Esophagus squamous epithelium (tissue), 5 donors: Measurements from ENCODE around the gene CD276. TPM values are rescaled to one million over a fixed set of nuclear protein-coding genes. Genes with fewer than 3 reads are reported as not detected.

Experiments used
- DNase-seq: peaks from one replicate; lab custom pipeline; 2025; lab: John Stamatoyannopoulos, UW
- H3K27ac ChIP-seq, 4 donors: fragments of 200-600 bp; sonication (generic); one replicate each; pipeline ENCODE4 v1.5.1; 2016 to 2019; ENCODE audit warnings: mild to moderate bottlenecking in 1 of 4
- H3K27me3 ChIP-seq, 4 donors: fragments of 200-600 bp; sonication (generic); 1 replicate in 3 of 4; 2 replicates in 1 of 4; pipeline versions ENCODE4 v1.5.1 to v1.6.0; 2017 to 2021; ENCODE audit warnings: antibody characterized with exemption in 1 of 4
- H3K36me3 ChIP-seq, 3 donors: fragments of 200-600 bp; sonication (generic); one replicate each; pipeline ENCODE4 v1.5.1; 2016 to 2019
- H3K4me1 ChIP-seq, 3 donors: fragments of 200-600 bp; sonication (generic); one replicate each; pipeline ENCODE4 v1.5.1; 2017 to 2019
- H3K4me3 ChIP-seq, 4 donors: fragments of 200-600 bp; sonication (generic); 1 replicate in 3 of 4; 2 replicates in 1 of 4; pipeline ENCODE4 v1.5.1; 2016 to 2019; ENCODE audit warnings: mild to moderate bottlenecking in 2 of 4, moderate library complexity in 1 of 4
- H3K9me3 ChIP-seq, 3 donors: fragments of 200-600 bp; sonication (generic); one replicate each; pipeline ENCODE4 v1.5.1; 2016 to 2019
- POLR2A ChIP-seq, 4 donors: fragments of 450-650 bp; IDR thresholded peaks; one replicate each; pipeline ENCODE4 v1.6.1; 2017; ENCODE audit warnings: antibody characterized with exemption in 4 of 4, mild to moderate bottlenecking in 4 of 4, moderate library complexity in 3 of 4
- WGBS, 2 donors: methylation state at CpG; one replicate each; pipeline ENCODE4 v1.1.5; 2018; 5-methylcytosine and 5-hydroxymethylcytosine counted together
- intact Hi-C: fragments of 100-400 bp; cut with DNase I; formaldehyde crosslinking; loops from one replicate; pipeline ENCODE4 v1.15.0; 2022
- total RNA-seq, 4 donors: library from RNA; depleted of rRNA; stranded (reverse); fragments of >200 nt; gene quantifications; one replicate each; pipeline ENCODE4 v1.1.0, GENCODE V29; 2016
- TF ChIP-seq, protein P1 (sequence below), 6 experiments: fragments of 450-650 bp in 4 of 6; fragments of 200-600 bp in 2 of 6; sonication (generic) in 2 of 6; IDR thresholded peaks; one replicate each; pipeline ENCODE4 v1.5.1; 2016 to 2019; ENCODE audit warnings: antibody characterized with exemption in 6 of 6, mild to moderate bottlenecking in 4 of 6, moderate library complexity in 4 of 6
- donor health status: DM: yes; HTN: yes; CAD: no.

The CD276 gene
- total RNA-seq, 4 donors from 2014 or later, result 12.9 to 21.9 (median 19.1) TPM

- H3K4me1 ChIP-seq, result peaks cover 6 to 30% (median 14%) of the 10 kb centered on the region in 3 donors
- H3K27ac ChIP-seq, result no peak overlapping the region
- DNase-seq, result no peak
- no peaks in the 10 kb centered on the region for H3K9me3 ChIP-seq
- WGBS, 2 donors, result 89 to 96% methylated on average over 5 to 6 of the region's 6 CpGs
- TF ChIP-seq, protein P1, sequence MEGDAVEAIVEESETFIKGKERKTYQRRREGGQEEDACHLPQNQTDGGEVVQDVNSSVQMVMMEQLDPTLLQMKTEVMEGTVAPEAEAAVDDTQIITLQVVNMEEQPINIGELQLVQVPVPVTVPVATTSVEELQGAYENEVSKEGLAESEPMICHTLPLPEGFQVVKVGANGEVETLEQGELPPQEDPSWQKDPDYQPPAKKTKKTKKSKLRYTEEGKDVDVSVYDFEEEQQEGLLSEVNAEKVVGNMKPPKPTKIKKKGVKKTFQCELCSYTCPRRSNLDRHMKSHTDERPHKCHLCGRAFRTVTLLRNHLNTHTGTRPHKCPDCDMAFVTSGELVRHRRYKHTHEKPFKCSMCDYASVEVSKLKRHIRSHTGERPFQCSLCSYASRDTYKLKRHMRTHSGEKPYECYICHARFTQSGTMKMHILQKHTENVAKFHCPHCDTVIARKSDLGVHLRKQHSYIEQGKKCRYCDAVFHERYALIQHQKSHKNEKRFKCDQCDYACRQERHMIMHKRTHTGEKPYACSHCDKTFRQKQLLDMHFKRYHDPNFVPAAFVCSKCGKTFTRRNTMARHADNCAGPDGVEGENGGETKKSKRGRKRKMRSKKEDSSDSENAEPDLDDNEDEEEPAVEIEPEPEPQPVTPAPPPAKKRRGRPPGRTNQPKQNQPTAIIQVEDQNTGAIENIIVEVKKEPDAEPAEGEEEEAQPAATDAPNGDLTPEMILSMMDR (IDR thresholded peaks at IDR 0.05), result no peak
- no peak for TF ChIP-seq POLR2A (IDR thresholded peaks at IDR 0.05)
- H3K4me3 ChIP-seq, result no peak overlapping the region
- peaks cover 0 to 87% (median 0%) of the 10 kb centered on the region in 4 donors for H3K27me3 ChIP-seq
- intact Hi-C loops, result no loop called here
- no peaks in the 10 kb centered on the region for H3K36me3 ChIP-seq
These were observed 4.2 kb upstream of the CD276 start for GRCh38 chr15:73679964-73680363.

DNA sequence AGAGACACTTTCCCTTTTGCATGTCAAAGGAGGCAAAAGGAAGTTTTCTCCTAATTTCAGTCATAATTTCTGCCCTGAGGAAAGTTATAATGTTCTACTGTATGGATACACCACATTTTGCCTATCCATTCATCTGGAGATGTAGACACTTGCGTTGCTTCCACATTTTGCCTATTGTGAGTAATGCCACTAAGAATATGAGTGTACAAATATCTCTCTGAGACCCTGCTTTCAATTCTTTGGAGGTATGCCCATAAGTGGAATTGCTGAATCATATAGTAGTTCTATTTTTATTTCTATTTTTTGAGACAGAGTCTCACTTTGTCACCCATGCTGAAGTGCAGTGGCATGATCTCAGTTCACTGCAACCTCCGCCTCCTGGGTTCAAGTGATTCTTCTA, 3.6 kb upstream of the CD276 start:
- peaks cover 7 to 36% (median 20%) of the 10 kb centered on the region in 3 donors for H3K4me1 ChIP-seq
- no peaks in the 10 kb centered on the region for H3K36me3 ChIP-seq
- peaks cover 0 to 90% (median 0%) of the 10 kb centered on the region in 4 donors for H3K27me3 ChIP-seq
- no peaks in the 10 kb centered on the region for H3K9me3 ChIP-seq
- 81 to 86% methylated on average over 2 of the region's 2 CpGs for WGBS, 2 donors
- intact Hi-C loops, result no loop called here
- H3K4me3 ChIP-seq, result no peak overlapping the region
- no peak overlapping the region for H3K27ac ChIP-seq
- no peak for DNase-seq
- no peak for TF ChIP-seq POLR2A (IDR thresholded peaks at IDR 0.05)
- TF ChIP-seq, protein P1 (IDR thresholded peaks at IDR 0.05), result no peak

DNA sequence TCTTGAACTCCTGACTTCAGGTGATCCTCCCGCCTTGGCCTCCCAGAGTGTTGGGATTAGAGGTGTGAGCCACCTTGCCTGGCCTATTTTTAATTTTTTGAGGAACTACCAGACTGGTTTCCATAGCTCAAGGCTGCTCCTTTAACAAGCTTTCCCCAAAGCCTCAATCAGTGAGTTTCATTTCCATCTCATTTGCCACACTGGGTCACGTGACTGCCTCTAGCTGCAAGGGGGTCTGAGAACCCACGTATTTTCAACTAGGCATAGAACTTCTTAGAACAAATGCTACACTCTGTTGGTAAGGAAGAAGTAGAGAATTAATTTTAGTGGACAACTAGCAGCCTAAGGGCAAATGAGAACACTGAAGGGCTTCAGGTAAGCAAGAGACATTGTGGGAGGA, 3.1 kb upstream of the CD276 start:
- no peak overlapping the region for H3K27ac ChIP-seq
- H3K4me3 ChIP-seq, result no peak overlapping the region
- intact Hi-C loops, result no loop called here
- no peaks in the 10 kb centered on the region for H3K9me3 ChIP-seq
- TF ChIP-seq POLR2A (IDR thresholded peaks at IDR 0.05), result no peak
- TF ChIP-seq, protein P1 (IDR thresholded peaks at IDR 0.05), result no peak
- DNase-seq, result no peak
- peaks cover 0 to 96% (median 0%) of the 10 kb centered on the region in 4 donors for H3K27me3 ChIP-seq
- peaks cover 12 to 41% (median 21%) of the 10 kb centered on the region in 3 donors for H3K4me1 ChIP-seq
- no peaks in the 10 kb centered on the region for H3K36me3 ChIP-seq
- 58 to 80% methylated on average over 3 of the region's 3 CpGs for WGBS, 2 donors

GRCh38 chr15:73681856-73682599, 2.2 kb upstream of the CD276 start:
- Histone ChIP-seq H3K27ac (no peak overlapping the region), H3K9me3 (no peaks in the 10 kb centered on the region), H3K4me1 (peaks cover 22 to 51% (median 30%) of the 10 kb centered on the region in 3 donors), H3K27me3 (peaks cover 0 to 96% (median 0%) of the 10 kb centered on the region in 4 donors), H3K36me3 (no peaks in the 10 kb centered on the region), H3K4me3 (no peak overlapping the region)
- TF ChIP-seq, protein P1 (IDR thresholded peaks at IDR 0.05), result no peak
- TF ChIP-seq POLR2A (IDR thresholded peaks at IDR 0.05), result no peak
- DNase-seq, result no peak
- intact Hi-C loops, result no loop called here
- WGBS, 2 donors, result 78 to 86% methylated on average over 2 to 3 of the region's 3 CpGs

- Histone ChIP-seq H3K4me3 (no peak overlapping the region), H3K4me1 (peaks cover 25 to 52% (median 32%) of the 10 kb centered on the region in 3 donors), H3K27ac (no peak overlapping the region), H3K36me3 (no peaks in the 10 kb centered on the region), H3K9me3 (no peaks in the 10 kb centered on the region), H3K27me3 (peaks cover 0 to 96% (median 0%) of the 10 kb centered on the region in 4 donors)
- TF ChIP-seq, protein P1 (IDR thresholded peaks at IDR 0.05), result no peak
- TF ChIP-seq POLR2A (IDR thresholded peaks at IDR 0.05), result no peak
- intact Hi-C loops, result no loop called here
- 77 to 82% methylated on average over 11 to 12 of the region's 14 CpGs for WGBS, 2 donors
- no peak for DNase-seq
These were observed 1.5 kb upstream of the CD276 start for GRCh38 chr15:73682600-73683090.
